HG03060 (cell line): ENCODE data around the gene TSGA10.
"Not testable (repeated sequence)": the region's sequence is repeated elsewhere in the genome, so short reads cannot be mapped to it uniquely, and the experiment has no call there.

Experiments used
- ATAC-seq: cut with Tn5 transposase; IDR thresholded peaks from one replicate; pipeline ENCODE4 v1.9.1; 2021; ENCODE audit warnings: low read depth, moderate number of reproducible peaks; ENCODE audit not compliant: unreplicated experiment

TSGA10 gene

GRCh38 chr2:99153921-99154604, 679 bp downstream of the TSGA10 start:
- ATAC-seq: no peak

GRCh38 chr2:99152199-99152895, 2.4 kb downstream of the TSGA10 start:
- no peak for ATAC-seq

- no peak for ATAC-seq
These were observed 4.0 kb downstream of the TSGA10 start for GRCh38 chr2:99150706-99151105.

- ATAC-seq: peak; percentile 70
These were observed 13.3 kb downstream of the TSGA10 start, which contains the start of gene C2orf15 for GRCh38 chr2:99141110-99142108. TSS of gene C2orf15 (plus strand) at chr2:99141707. CDS start at chr2:99150559, 8,852 bp downstream.

GRCh38 chr2:99140860-99141109, 14.0 kb downstream of the TSGA10 start:
- peak; percentile 10 for ATAC-seq

- ATAC-seq: no peak
These were observed 14.5 kb downstream of the TSGA10 start for GRCh38 chr2:99140056-99140859.

- no peak for ATAC-seq
These were observed 15.7 kb downstream of the TSGA10 start for GRCh38 chr2:99139003-99139402.

GRCh38 chr2:99135044-99135556, 19.6 kb downstream of the TSGA10 start:
- ATAC-seq: not testable (repeated sequence)

- ATAC-seq: no peak
These were observed 26.8 kb downstream of the TSGA10 start for GRCh38 chr2:99127981-99128380.

- no peak for ATAC-seq
These were observed 42.1 kb downstream of the TSGA10 start for GRCh38 chr2:99112617-99113016.

- ATAC-seq: no peak
These were observed 42.8 kb downstream of the TSGA10 start for GRCh38 chr2:99111945-99112344.

- ATAC-seq: no peak
These were observed 43.5 kb downstream of the TSGA10 start for GRCh38 chr2:99111236-99111635.

GRCh38 chr2:99106913-99107312, 47.8 kb downstream of the TSGA10 start:
- no peak for ATAC-seq

- no peak for ATAC-seq
These were observed 50.7 kb downstream of the TSGA10 start for GRCh38 chr2:99104006-99104405.

GRCh38 chr2:99101697-99102096, 53.0 kb downstream of the TSGA10 start:
- ATAC-seq: no peak

- no peak for ATAC-seq
These were observed 58.0 kb downstream of the TSGA10 start for GRCh38 chr2:99096728-99097127.

- no peak for ATAC-seq
These were observed 66.7 kb downstream of the TSGA10 start for GRCh38 chr2:99088017-99088416.

GRCh38 chr2:99086385-99086784, 68.4 kb downstream of the TSGA10 start:
- ATAC-seq: no peak

GRCh38 chr2:99085421-99085820, 69.3 kb downstream of the TSGA10 start:
- no peak for ATAC-seq

- no peak for ATAC-seq
These were observed 70.5 kb downstream of the TSGA10 start for GRCh38 chr2:99084256-99084655.
